H1 (cell line): Measurements from ENCODE around the gene LFNG. TPM values are rescaled to one million over a fixed set of nuclear protein-coding genes. Genes with fewer than 3 reads are reported as not detected.

Source experiments
- BCL11A ChIP-seq, 2 experiments: IDR thresholded peaks; one replicate each; pipeline ENCODE4 v1.6.1; 2011; ENCODE audit warnings: low read depth in 2 of 2, low read length in 2 of 2, mild to moderate bottlenecking in 2 of 2
- CBX5 ChIP-seq: fragments of 300-800, 300-1000 bp; sonication (generic); IDR thresholded peaks from 2 replicates; pipeline ENCODE4 v1.7.1; 2016; ENCODE audit warnings: antibody characterized with exemption, low read length, low read depth
- CHD1 ChIP-seq: IDR thresholded peaks from 2 replicates; pipeline ENCODE4 v1.6.1; 2012; ENCODE audit warnings: low read depth, low read length, improper control_type of control experiment
- CHD2 ChIP-seq: IDR thresholded peaks from 2 replicates; pipeline ENCODE4 v1.6.1; 2012; ENCODE audit warnings: low read length, improper control_type of control experiment
- GABPA ChIP-seq: IDR thresholded peaks from 2 replicates; pipeline ENCODE4 v1.6.1; 2011; ENCODE audit warnings: mild to moderate bottlenecking, low read length, moderate library complexity, borderline replicate concordance; ENCODE audit not compliant: insufficient read depth
- JUN ChIP-seq: IDR thresholded peaks from 2 replicates; pipeline ENCODE4 v1.6.1; 2011; ENCODE audit warnings: low read depth, mild to moderate bottlenecking, improper control_type of control experiment, low read length
- KDM5A ChIP-seq: fragments of 200-600 bp; IDR thresholded peaks from 2 replicates; pipeline ENCODE4 v1.7.1; 2012; ENCODE audit warnings: mild to moderate bottlenecking, low read length, inconsistent platforms, mixed read lengths
- PHF8 ChIP-seq: fragments of 200-600 bp; sonication (generic); conservative IDR thresholded peaks from 2 replicates; pipeline ENCODE4 v1.7.1; 2012; ENCODE audit warnings: low read depth, mild to moderate bottlenecking, inconsistent platforms, low read length, moderate library complexity
- RAD21 ChIP-seq, 2 experiments: IDR thresholded peaks in 1 of 2; conservative IDR thresholded peaks in 1 of 2; 2 replicates each; pipeline ENCODE4 v1.6.1; 2011; ENCODE audit warnings: low read depth in 2 of 2, low read length in 2 of 2, improper control_type of control experiment in 1 of 2, inconsistent platforms in 1 of 2, mild to moderate bottlenecking in 1 of 2, moderate library complexity in 1 of 2
- SIX5 ChIP-seq: IDR thresholded peaks from 2 replicates; pipeline ENCODE4 v1.6.1; 2011; ENCODE audit warnings: mild to moderate bottlenecking, low read depth, low read length
- SP1 ChIP-seq: IDR thresholded peaks from 2 replicates; pipeline ENCODE4 v1.6.1; 2011; ENCODE audit warnings: low read depth, low read length
- TAF7 ChIP-seq: optimal IDR thresholded peaks from 2 replicates; pipeline ENCODE3; 2011; ENCODE audit warnings: low read depth, mild to moderate bottlenecking, inconsistent platforms, low read length, moderate library complexity, borderline replicate concordance
- TBP ChIP-seq: IDR thresholded peaks from 2 replicates; pipeline ENCODE4 v1.6.1; 2011; ENCODE audit warnings: low read depth, low read length, improper control_type of control experiment
- YY1 ChIP-seq: IDR thresholded peaks from 2 replicates; pipeline ENCODE4 v1.6.1; 2011; ENCODE audit warnings: low read depth, mild to moderate bottlenecking, low read length
- ZNF274 ChIP-seq: IDR thresholded peaks from 2 replicates; pipeline ENCODE4 v1.7.0; 2012; ENCODE audit warnings: low read length, borderline replicate concordance; ENCODE audit errors: extremely low read depth
- polyA plus RNA-seq, 7 experiments: library from polyadenylated mRNA; depleted of rRNA in 3 of 7; stranded (reverse) in 5 of 7; unstranded in 2 of 7; fragments of >200 nt in 5 of 7; fragments of 200-250 nt in 2 of 7; gene quantifications; 1 replicate in 5 of 7; 2 replicates in 1 of 7; 4 replicates in 1 of 7; pipeline versions ENCODE4 v1.2.1 to v1.2.3, GENCODE V29; 2011 to 2013; ENCODE audit warnings: missing spikeins in 2 of 7, mixed read lengths in 2 of 7
- total RNA-seq: library from RNA; stranded (reverse); fragmentation: NEBNext Ultra II Directional; extraction: Animal tissue kit (Norgen Biotek cat#: 25700); gene quantifications from 2 replicates; pipeline ENCODE4 v1.2.1, GENCODE V29; 2021
- TF ChIP-seq, protein P1 (sequence below): IDR thresholded peaks from 2 replicates; pipeline ENCODE4 v1.6.1; 2012; ENCODE audit warnings: inconsistent platforms

Gene LFNG
- total and polyA plus RNA-seq, 2 of the 8 experiments (the other 6 are each of a cell fraction or from before 2014, with no cell fraction given): 31.6 to 35.6 TPM

DNA sequence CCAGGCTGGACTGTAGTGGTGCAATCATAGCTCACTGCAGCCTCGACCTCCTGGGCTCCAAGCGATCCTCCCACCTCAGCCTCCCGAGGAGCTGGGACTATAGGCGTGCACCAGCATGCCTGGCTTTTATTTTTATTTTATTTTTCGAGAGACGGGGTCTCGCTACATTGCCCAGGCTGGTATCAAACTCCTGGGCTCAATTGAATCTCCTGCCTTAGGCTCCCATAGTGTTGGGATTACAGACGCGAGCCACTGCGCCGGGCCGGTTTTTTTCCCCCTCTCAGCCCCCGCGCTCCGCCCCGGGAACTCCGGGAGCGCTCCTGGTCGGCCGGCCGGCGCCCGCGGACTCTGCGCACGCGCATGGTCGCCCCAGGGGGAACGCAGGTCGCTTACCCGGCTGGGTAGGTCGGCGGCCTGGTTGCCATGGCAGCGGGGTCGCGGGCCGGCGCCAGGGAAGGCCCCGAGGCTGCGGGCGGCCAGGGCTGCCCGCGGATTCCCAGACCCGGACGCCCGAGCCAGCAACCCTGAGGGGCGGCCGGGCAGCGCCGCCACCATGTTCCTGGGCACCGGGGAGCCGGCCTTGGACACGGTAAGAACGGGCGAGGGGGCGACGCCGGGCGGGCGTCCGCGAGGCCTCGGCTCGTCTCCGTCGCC, 39.2 kb downstream of the LFNG start, which contains the start of gene IQCE (continued):
- TF ChIP-seq TAF7: no peak
- TF ChIP-seq, protein P1, sequence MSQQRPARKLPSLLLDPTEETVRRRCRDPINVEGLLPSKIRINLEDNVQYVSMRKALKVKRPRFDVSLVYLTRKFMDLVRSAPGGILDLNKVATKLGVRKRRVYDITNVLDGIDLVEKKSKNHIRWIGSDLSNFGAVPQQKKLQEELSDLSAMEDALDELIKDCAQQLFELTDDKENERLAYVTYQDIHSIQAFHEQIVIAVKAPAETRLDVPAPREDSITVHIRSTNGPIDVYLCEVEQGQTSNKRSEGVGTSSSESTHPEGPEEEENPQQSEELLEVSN: no peak
- no peak for TF ChIP-seq CHD2
- peak; percentile 66; the same call in 1 of the 2 replicates for TF ChIP-seq SP1
- no peak for TF ChIP-seq TBP
- no peak for TF ChIP-seq BCL11A (IDR thresholded peaks at IDR 0.05; ENCODE audit: low read depth in 2 of 2, low read length in 2 of 2)
- no peak for TF ChIP-seq RAD21 (IDR thresholded peaks at IDR 0.05 in 1 of 2, conservative IDR thresholded peaks at IDR 0.05 in 1 of 2; ENCODE audit: low read depth in 2 of 2, low read length in 2 of 2)
- no peak for TF ChIP-seq KDM5A
- no peak for TF ChIP-seq GABPA
- no peak for TF ChIP-seq CBX5
- TF ChIP-seq SIX5: no peak
- no peak for TF ChIP-seq YY1
- TF ChIP-seq JUN: no peak
- no peak for TF ChIP-seq ZNF274
- no peak for TF ChIP-seq CHD1
- TF ChIP-seq PHF8: no peak
